Neural cell (in vitro differentiated cells): ENCODE results near the gene ICAM2. TPM values are rescaled to one million over a fixed set of nuclear protein-coding genes. Genes with fewer than 3 reads are reported as not detected.

Source experiments
- H2AFZ ChIP-seq: fragments of 200-600, 300-800 bp; sonication (generic), shearing (Covaris generic); 2 replicates; pipeline ENCODE4 v1.6.0; 2014; ENCODE audit warnings: low read depth, mild to moderate bottlenecking, antibody characterized with exemption, low read length, moderate library complexity
- H3F3A ChIP-seq: fragments of 200-600 bp; shearing (Covaris generic); 2 replicates; pipeline ENCODE4 v1.6.1; 2016; ENCODE audit warnings: mild to moderate bottlenecking, moderate library complexity, mixed read lengths, antibody characterized with exemption, low read length; ENCODE audit not compliant: insufficient read depth, poor library complexity, severe bottlenecking
- H3K27ac ChIP-seq: fragments of 200-600, 300-800 bp; sonication (generic), shearing (Covaris generic); 2 replicates; pipeline ENCODE4 v1.5.1; 2014; ENCODE audit warnings: mild to moderate bottlenecking, low read length, moderate library complexity
- H3K27me3 ChIP-seq: fragments of 300-800, 200-600 bp; sonication (generic), shearing (Covaris generic); 2 replicates; pipeline ENCODE4 v1.6.0; 2014; ENCODE audit warnings: mild to moderate bottlenecking, low read depth, low read length, moderate library complexity; ENCODE audit not compliant: insufficient read depth
- H3K36me3 ChIP-seq: fragments of 300-800, 200-600 bp; sonication (generic), shearing (Covaris generic); 2 replicates; pipeline ENCODE4 v1.5.1; 2014; ENCODE audit warnings: mild to moderate bottlenecking, antibody characterized with exemption, low read length, moderate library complexity; ENCODE audit not compliant: insufficient read depth
- H3K4me2 ChIP-seq: fragments of 300-800, 200-600 bp; sonication (generic), shearing (Covaris generic); 2 replicates; pipeline ENCODE4 v1.6.0; 2014; ENCODE audit warnings: mild to moderate bottlenecking, low read length
- H3K4me3 ChIP-seq: fragments of 300-800, 200-600 bp; sonication (generic), shearing (Covaris generic); 2 replicates; pipeline ENCODE4 v1.5.1; 2014; ENCODE audit warnings: mild to moderate bottlenecking, low read length, moderate library complexity
- H3K79me2 ChIP-seq: fragments of 200-600 bp; shearing (Covaris generic); replicated peaks from 2 replicates; pipeline ENCODE4 v1.6.0; 2014; ENCODE audit warnings: mild to moderate bottlenecking, low read length, moderate library complexity; ENCODE audit not compliant: insufficient read depth
- H3K9ac ChIP-seq: fragments of 300-800, 200-600 bp; sonication (generic), shearing (Covaris generic); 2 replicates; pipeline ENCODE4 v1.6.1; 2016; ENCODE audit warnings: mild to moderate bottlenecking, low read length, mixed read lengths
- H3K9me2 ChIP-seq: fragments of 200-600 bp; shearing (Covaris generic); 2 replicates; pipeline ENCODE4 v1.6.1; 2016; ENCODE audit warnings: mild to moderate bottlenecking, low read length, mixed read lengths; ENCODE audit not compliant: insufficient read depth
- H3K9me3 ChIP-seq: fragments of 200-600, 300-800 bp; sonication (generic), shearing (Covaris generic); 2 replicates; pipeline ENCODE4 v1.6.1; 2016; ENCODE audit warnings: mild to moderate bottlenecking, mixed run types, low read length, moderate library complexity, mixed read lengths
- H4K20me1 ChIP-seq: fragments of 200-600 bp; shearing (Covaris generic); 2 replicates; pipeline ENCODE4 v1.6.1; 2016; ENCODE audit warnings: mild to moderate bottlenecking, mixed run types; ENCODE audit not compliant: insufficient read depth
- EP300 ChIP-seq: fragments of 450-650 bp; conservative IDR thresholded peaks from 2 replicates; pipeline ENCODE4 v1.6.1; 2014; ENCODE audit warnings: antibody characterized with exemption, mild to moderate bottlenecking, moderate library complexity; ENCODE audit not compliant: poor library complexity, severe bottlenecking
- EZH2 ChIP-seq: fragments of 200-600, 300-800 bp; shearing (Covaris generic), sonication (generic); IDR thresholded peaks from 2 replicates; pipeline ENCODE4 v1.6.1; 2014; ENCODE audit warnings: antibody characterized with exemption, low read length, borderline replicate concordance, mild to moderate bottlenecking; ENCODE audit not compliant: insufficient read depth, poor library complexity, severe bottlenecking
- MXI1 ChIP-seq: fragments of 450-650 bp; conservative IDR thresholded peaks from 2 replicates; pipeline ENCODE4 v1.6.1; 2014; ENCODE audit warnings: antibody characterized with exemption, mild to moderate bottlenecking; ENCODE audit not compliant: poor library complexity, severe bottlenecking
- POLR2AphosphoS5 ChIP-seq: IDR thresholded peaks from 2 replicates; pipeline ENCODE4 v1.6.1; 2012
- RAD21 ChIP-seq: fragments of 450-650 bp; conservative IDR thresholded peaks from 2 replicates; pipeline ENCODE4 v1.6.1; 2014; ENCODE audit warnings: antibody characterized with exemption, mild to moderate bottlenecking, moderate library complexity
- REST ChIP-seq: IDR thresholded peaks from 2 replicates; pipeline ENCODE4 v1.6.1; 2012; ENCODE audit warnings: borderline replicate concordance
- SMC3 ChIP-seq: fragments of 450-650 bp; conservative IDR thresholded peaks from 2 replicates; pipeline ENCODE4 v1.6.1; 2014; ENCODE audit warnings: antibody characterized with exemption, mild to moderate bottlenecking, moderate library complexity; ENCODE audit not compliant: poor library complexity
- TAF1 ChIP-seq: IDR thresholded peaks from 2 replicates; pipeline ENCODE4 v1.6.1; 2012; ENCODE audit warnings: low read depth
- polyA plus RNA-seq: library from polyadenylated mRNA; depleted of rRNA; stranded (reverse); fragments of >200 nt; gene quantifications from 2 replicates; pipeline ENCODE4 v1.2.3, GENCODE V29; 2014
- TF ChIP-seq, protein P1 (sequence below): fragments of 450-650 bp; IDR thresholded peaks from 2 replicates; pipeline ENCODE4 v1.5.1; 2014; ENCODE audit warnings: antibody characterized with exemption, mild to moderate bottlenecking, moderate library complexity; ENCODE audit not compliant: poor library complexity, severe bottlenecking

ICAM2 gene
- polyA plus RNA-seq, 1 donor from 2014 or later, result not detected

DNA sequence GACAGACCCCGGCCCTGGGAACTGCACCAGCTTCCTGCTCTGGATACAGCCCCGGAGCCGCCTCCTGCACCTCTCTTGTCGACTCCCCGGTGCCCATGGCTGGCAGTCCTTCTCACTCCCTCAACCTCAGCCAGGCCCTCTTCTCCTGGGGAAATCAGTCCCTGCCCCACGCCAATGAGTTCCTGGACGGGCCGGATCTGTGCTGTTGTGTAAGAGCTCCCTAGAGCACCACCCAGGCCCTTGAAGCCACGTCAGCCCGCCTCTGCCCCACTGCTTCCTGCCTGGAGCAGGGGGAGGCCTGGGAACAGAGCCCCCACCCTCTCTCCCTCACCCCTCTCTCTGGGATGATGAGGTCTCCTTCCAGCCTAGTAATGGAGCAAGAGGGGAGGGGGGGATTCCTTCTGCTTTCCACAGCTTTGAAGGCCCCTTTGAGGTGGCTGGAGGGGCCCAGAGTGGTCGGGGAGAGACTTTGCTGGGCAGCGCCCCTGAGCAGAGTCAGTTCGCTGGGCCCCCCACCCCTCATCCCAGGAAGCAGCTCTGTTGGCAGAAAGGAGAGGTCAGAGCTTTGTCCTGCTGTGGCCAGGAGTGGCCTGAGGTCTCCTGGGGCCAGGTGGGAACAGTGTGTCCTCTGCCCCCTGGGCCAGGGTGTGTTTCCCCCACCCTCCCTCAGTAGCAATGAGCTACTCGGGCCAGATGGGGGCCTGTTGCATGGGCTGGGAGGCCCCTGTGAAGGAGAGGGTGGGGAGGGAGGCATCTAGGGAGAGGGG lies 18.5 kb downstream of the ICAM2 start:
- TF ChIP-seq EP300 (no peak), MXI1 (no peak), RAD21 (no peak), REST (no peak)
- TF ChIP-seq, protein P1, sequence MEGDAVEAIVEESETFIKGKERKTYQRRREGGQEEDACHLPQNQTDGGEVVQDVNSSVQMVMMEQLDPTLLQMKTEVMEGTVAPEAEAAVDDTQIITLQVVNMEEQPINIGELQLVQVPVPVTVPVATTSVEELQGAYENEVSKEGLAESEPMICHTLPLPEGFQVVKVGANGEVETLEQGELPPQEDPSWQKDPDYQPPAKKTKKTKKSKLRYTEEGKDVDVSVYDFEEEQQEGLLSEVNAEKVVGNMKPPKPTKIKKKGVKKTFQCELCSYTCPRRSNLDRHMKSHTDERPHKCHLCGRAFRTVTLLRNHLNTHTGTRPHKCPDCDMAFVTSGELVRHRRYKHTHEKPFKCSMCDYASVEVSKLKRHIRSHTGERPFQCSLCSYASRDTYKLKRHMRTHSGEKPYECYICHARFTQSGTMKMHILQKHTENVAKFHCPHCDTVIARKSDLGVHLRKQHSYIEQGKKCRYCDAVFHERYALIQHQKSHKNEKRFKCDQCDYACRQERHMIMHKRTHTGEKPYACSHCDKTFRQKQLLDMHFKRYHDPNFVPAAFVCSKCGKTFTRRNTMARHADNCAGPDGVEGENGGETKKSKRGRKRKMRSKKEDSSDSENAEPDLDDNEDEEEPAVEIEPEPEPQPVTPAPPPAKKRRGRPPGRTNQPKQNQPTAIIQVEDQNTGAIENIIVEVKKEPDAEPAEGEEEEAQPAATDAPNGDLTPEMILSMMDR, result no peak
- H3K9me3 ChIP-seq, result no peaks in the 10 kb centered on the region
- H3K9me2 ChIP-seq, result no peaks in the 10 kb centered on the region
- H3K79me2 ChIP-seq, result no peaks in the 10 kb centered on the region
- no peak overlapping the region for H3K4me2 ChIP-seq
- H3K4me3 ChIP-seq, result no peak overlapping the region
- H3F3A ChIP-seq, result no peaks in the 10 kb centered on the region
- no peaks in the 10 kb centered on the region for H3K27me3 ChIP-seq
- H2AFZ ChIP-seq, result no peak overlapping the region
- no peak overlapping the region for H3K27ac ChIP-seq
- no peak overlapping the region for H3K9ac ChIP-seq
- H3K36me3 ChIP-seq, result no peaks in the 10 kb centered on the region
- H4K20me1 ChIP-seq, result no peaks in the 10 kb centered on the region

GRCh38 chr17:64001091-64001579 lies 19.3 kb downstream of the ICAM2 start:
- no peaks in the 10 kb centered on the region for H3K9me2 ChIP-seq

More at GRCh38 chr17:64001091-64001579, 19.3 kb downstream of the ICAM2 start:
- Histone ChIP-seq H3K79me2 (no peaks in the 10 kb centered on the region), H4K20me1 (no peaks in the 10 kb centered on the region), H2AFZ (no peak overlapping the region), H3K36me3 (no peaks in the 10 kb centered on the region), H3K27ac (no peak overlapping the region), H3F3A (no peaks in the 10 kb centered on the region), H3K9ac (no peak overlapping the region), H3K4me2 (no peak overlapping the region), H3K9me3 (no peaks in the 10 kb centered on the region), H3K27me3 (no peaks in the 10 kb centered on the region), H3K4me3 (no peak overlapping the region)
- TF ChIP-seq REST, result no peak
- TF ChIP-seq MXI1, result no peak
- TF ChIP-seq EZH2, result no peak
- TF ChIP-seq RAD21, result no peak
- no peak for TF ChIP-seq TAF1
- TF ChIP-seq SMC3, result no peak
- TF ChIP-seq, protein P1, result no peak
- TF ChIP-seq POLR2AphosphoS5, result no peak
- no peak for TF ChIP-seq EP300
